Measurements from ENCODE around the gene ARHGAP20. TPM values are rescaled to one million over a fixed set of nuclear protein-coding genes. Genes with fewer than 3 reads are reported as not detected.

The ARHGAP20 gene
- total and polyA plus RNA-seq, 9 of the 15 experiments (the other 6 are each of a cell fraction or from before 2014, with no cell fraction given): 0.07 TPM; not detected in 8

DNA sequence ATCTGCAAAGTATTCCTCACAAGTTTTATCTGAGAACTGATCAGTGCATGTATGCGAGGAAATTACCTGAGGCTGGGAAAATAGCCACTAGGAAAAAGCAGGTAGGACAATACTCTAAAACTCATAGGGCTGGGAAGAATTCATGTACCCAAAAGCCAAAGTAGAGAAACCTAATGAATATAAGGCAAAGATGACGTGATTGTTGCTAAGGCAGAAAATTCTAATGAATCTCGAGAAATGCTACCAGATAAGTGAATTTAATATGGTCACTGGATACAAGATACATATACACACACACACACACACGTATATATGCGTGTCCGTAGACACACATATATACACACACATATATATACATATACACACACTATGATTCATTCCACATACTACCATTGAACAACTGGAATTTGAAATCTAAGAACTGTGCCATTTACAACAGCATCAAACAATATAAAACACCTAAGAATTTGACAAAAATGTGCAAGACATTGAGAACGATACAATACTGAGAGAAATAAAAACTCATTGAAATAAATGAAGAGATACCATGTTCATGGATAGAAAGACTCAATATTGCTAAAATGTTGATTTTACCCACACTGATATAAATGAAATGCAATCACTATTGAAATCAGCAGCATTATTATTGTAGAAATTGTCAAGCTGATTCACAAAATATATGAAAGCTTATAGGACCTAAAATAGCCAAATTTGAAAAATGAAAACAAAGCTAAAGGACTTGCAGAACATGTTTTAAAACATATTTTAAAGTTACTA is 46.4 kb downstream of the ARHGAP20 start (continued):
- TF ChIP-seq JUND (IDR thresholded peaks at IDR 0.05; ENCODE audit: borderline replicate concordance, low read depth, low read length) (no peak), JUND (tag; IDR thresholded peaks at IDR 0.05; ENCODE audit: borderline replicate concordance, low read depth, low read length) (no peak), C11orf30 (IDR thresholded peaks at IDR 0.05; ENCODE audit: low read depth) (no peak), KDM5B (IDR thresholded peaks at IDR 0.05; ENCODE audit: insufficient replicate concordance, low read depth, low read length) (no peak), PPARD (CRISPR knock-in tag; IDR thresholded peaks at IDR 0.05) (no peak), RNF2 (IDR thresholded peaks at IDR 0.05) (no peak), ZNF780A (CRISPR knock-in tag; IDR thresholded peaks at IDR 0.05) (no peak)
- TF ChIP-seq, protein P1, sequence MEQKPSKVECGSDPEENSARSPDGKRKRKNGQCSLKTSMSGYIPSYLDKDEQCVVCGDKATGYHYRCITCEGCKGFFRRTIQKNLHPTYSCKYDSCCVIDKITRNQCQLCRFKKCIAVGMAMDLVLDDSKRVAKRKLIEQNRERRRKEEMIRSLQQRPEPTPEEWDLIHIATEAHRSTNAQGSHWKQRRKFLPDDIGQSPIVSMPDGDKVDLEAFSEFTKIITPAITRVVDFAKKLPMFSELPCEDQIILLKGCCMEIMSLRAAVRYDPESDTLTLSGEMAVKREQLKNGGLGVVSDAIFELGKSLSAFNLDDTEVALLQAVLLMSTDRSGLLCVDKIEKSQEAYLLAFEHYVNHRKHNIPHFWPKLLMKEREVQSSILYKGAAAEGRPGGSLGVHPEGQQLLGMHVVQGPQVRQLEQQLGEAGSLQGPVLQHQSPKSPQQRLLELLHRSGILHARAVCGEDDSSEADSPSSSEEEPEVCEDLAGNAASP (IDR thresholded peaks at IDR 0.05): no peak

DNA sequence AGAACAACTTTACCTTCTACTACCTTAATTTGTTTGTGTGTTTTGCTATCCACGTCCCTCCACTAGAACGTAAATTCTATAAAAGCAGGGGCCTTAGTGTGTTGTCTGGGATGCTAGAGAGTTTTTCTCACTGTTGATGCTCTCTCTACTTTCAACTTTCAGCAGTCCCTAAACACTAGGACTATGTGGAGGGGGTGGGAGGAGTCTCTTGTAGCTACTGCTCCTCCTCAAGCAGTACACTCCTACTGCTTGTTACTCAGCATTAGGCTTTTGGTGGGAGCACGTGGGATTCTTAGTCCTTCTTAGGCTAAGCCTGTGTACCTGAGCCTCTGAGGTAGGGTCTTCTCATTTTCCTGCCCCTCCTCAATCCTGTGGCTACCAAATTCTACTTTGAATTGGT is 56.3 kb downstream of the ARHGAP20 start:
- in situ Hi-C loops (cut with MboI) (no loop called here), intact Hi-C loops (cut with micrococcal nuclease) (no loop called here)
- TF ChIP-seq ZNF586 (CRISPR knock-in tag; conservative IDR thresholded peaks at IDR 0.05) (no peak), DIDO1 (tag; IDR thresholded peaks at IDR 0.05; ENCODE audit: low read depth) (no peak), HDAC3 (IDR thresholded peaks at IDR 0.05; ENCODE audit: borderline replicate concordance, partially characterized antibody) (no peak), ZNF668 (CRISPR knock-in tag; IDR thresholded peaks at IDR 0.05) (no peak), KLF16 (IDR thresholded peaks at IDR 0.05) (no peak), TAF9B (IDR thresholded peaks at IDR 0.05; ENCODE audit: partially characterized antibody) (no peak)
- TF ChIP-seq, protein P2, sequence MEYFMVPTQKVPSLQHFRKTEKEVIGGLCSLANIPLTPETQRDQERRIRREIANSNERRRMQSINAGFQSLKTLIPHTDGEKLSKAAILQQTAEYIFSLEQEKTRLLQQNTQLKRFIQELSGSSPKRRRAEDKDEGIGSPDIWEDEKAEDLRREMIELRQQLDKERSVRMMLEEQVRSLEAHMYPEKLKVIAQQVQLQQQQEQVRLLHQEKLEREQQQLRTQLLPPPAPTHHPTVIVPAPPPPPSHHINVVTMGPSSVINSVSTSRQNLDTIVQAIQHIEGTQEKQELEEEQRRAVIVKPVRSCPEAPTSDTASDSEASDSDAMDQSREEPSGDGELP (CRISPR knock-in tag; IDR thresholded peaks at IDR 0.05; ENCODE audit: borderline replicate concordance): no peak
- TF ChIP-seq, protein P3, sequence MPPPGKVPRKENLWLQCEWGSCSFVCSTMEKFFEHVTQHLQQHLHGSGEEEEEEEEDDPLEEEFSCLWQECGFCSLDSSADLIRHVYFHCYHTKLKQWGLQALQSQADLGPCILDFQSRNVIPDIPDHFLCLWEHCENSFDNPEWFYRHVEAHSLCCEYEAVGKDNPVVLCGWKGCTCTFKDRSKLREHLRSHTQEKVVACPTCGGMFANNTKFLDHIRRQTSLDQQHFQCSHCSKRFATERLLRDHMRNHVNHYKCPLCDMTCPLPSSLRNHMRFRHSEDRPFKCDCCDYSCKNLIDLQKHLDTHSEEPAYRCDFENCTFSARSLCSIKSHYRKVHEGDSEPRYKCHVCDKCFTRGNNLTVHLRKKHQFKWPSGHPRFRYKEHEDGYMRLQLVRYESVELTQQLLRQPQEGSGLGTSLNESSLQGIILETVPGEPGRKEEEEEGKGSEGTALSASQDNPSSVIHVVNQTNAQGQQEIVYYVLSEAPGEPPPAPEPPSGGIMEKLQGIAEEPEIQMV (tag; conservative IDR thresholded peaks at IDR 0.05; ENCODE audit: low read depth): no peak
- WGBS (ENCODE audit: insufficient coverage, low coverage, missing lambda C conversion rate): 0% methylated on average over 3 of the region's 3 CpGs
- no peaks in the 10 kb centered on the region for H3K9me3 ChIP-seq (replicated peaks; ENCODE audit: control insufficient read depth, insufficient read depth, low read depth, low read length)
- ATAC-seq: no peak
- H3K9ac ChIP-seq (ENCODE audit: insufficient read depth in 1 of 2, low read depth in 2 of 2, low read length in 2 of 2): no peak overlapping the region
- CTCF ChIA-PET (ENCODE audit: low intra/inter-chr PET ratio): no interaction called here
- no peaks in the 10 kb centered on the region for H3K36me3 ChIP-seq (ENCODE audit: control insufficient read depth, insufficient read depth, low read length)
- BruUV-seq (replicated peaks): no TSS peak
- H3K27me3 ChIP-seq (ENCODE audit: control insufficient read depth in 2 of 2, insufficient read depth in 2 of 2, low read length in 2 of 2): no peaks in the 10 kb centered on the region
- no peak overlapping the region for H3K4me3 ChIP-seq
- H3K9me1 ChIP-seq (ENCODE audit: control insufficient read depth, insufficient read depth, low read length): no peaks in the 10 kb centered on the region
- H3K4me1 ChIP-seq (replicated peaks in 1 of 2; ENCODE audit: control insufficient read depth in 2 of 2, insufficient read depth in 2 of 2, low read length in 2 of 2): no peaks in the 10 kb centered on the region
- no peak for DNase-seq (ENCODE audit: extremely low read depth in 1 of 4, low spot score in 3 of 4)
- H2AFZ ChIP-seq (ENCODE audit: low read depth, low read length): no peak overlapping the region
- no peak for FAIRE-seq
- H3K79me2 ChIP-seq (ENCODE audit: control insufficient read depth, insufficient read depth, low read length): no peaks in the 10 kb centered on the region
- H3K27ac ChIP-seq (ENCODE audit: extremely low read depth, low read depth, low read length): no peak overlapping the region
- H4K20me1 ChIP-seq (replicated peaks; ENCODE audit: control insufficient read depth, insufficient read depth, low read length): no peaks in the 10 kb centered on the region
- POLR2A ChIA-PET: no interaction called here
- H3K4me2 ChIP-seq (ENCODE audit: insufficient read depth, low read length): no peak overlapping the region
